Measurements from ENCODE around the gene RAB11FIP5. TPM values are rescaled to one million over a fixed set of nuclear protein-coding genes. Genes with fewer than 3 reads are reported as not detected.

RAB11FIP5 gene
- total RNA-seq, 6 donors from 2014 or later, result 21.0 to 35.3 (median 29.9) TPM

DNA sequence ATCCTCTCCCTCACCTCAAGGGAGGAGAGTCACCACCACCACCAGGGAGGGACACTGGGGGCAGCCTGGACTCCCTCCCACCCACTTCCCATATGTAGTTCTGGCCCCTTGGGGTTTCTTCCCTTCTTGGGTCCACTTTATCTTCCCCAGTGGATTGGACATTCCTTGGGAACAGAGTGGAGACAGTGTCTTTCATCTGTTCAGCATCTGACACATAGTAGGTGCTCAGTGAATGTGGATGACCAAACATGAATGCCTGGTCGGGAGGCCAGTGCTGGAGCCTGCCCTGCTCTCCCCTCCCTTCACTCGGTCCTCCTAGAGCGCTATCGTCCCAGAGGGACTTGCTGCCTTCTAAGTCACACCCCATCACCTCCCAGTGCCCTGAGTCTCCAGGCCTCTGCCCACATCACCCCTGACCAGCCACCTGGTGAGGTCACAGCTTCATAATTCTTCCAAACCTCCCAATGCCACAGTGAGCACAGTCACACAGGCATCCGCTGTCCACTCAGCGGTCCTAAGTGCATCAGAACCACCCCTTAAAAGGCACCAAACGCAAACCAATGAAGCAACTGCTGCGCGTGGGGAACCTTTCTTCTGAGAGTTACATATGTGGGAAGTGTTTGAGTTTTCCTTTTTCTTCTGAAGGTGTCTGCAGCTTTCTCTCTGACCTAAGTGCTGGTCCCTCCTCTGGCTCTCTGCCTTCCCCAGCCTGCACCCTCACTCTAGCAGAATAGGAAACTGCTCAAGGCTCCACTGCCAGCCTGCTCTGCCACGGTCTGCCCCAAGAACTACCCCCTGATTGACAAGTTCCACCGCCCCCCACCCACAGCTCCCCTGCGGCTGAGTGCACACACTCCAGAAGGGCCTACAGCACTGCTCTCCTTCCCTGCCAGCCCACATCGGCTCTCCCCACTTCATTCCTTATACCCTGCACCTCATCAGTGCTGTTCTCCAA is 34.0 kb downstream of the RAB11FIP5 start:
- no peaks in the 10 kb centered on the region for H3K27me3 ChIP-seq
- TF ChIP-seq POLR2AphosphoS5 (IDR thresholded peaks at IDR 0.05), result no peak
- TF ChIP-seq, protein P1, sequence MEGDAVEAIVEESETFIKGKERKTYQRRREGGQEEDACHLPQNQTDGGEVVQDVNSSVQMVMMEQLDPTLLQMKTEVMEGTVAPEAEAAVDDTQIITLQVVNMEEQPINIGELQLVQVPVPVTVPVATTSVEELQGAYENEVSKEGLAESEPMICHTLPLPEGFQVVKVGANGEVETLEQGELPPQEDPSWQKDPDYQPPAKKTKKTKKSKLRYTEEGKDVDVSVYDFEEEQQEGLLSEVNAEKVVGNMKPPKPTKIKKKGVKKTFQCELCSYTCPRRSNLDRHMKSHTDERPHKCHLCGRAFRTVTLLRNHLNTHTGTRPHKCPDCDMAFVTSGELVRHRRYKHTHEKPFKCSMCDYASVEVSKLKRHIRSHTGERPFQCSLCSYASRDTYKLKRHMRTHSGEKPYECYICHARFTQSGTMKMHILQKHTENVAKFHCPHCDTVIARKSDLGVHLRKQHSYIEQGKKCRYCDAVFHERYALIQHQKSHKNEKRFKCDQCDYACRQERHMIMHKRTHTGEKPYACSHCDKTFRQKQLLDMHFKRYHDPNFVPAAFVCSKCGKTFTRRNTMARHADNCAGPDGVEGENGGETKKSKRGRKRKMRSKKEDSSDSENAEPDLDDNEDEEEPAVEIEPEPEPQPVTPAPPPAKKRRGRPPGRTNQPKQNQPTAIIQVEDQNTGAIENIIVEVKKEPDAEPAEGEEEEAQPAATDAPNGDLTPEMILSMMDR (IDR thresholded peaks at IDR 0.05), result no peak
- TF ChIP-seq POLR2A (IDR thresholded peaks at IDR 0.05), result no peak
- no peak for TF ChIP-seq EP300 (IDR thresholded peaks at IDR 0.05)
- ATAC-seq (ENCODE audit: low FRiP score in 2 of 2) (no peak), DNase-seq (no peak)
- WGBS, 2 donors, result 87 to 89% methylated on average over 13 of the region's 13 CpGs
- H3K27ac ChIP-seq, result no peak overlapping the region
- no peaks in the 10 kb centered on the region for H3K4me1 ChIP-seq
- H3K36me3 ChIP-seq, result peaks cover 0 to 34% (median 14%) of the 10 kb centered on the region in 4 donors
- H3K9me3 ChIP-seq, result no peaks in the 10 kb centered on the region
- no peak overlapping the region for H3K4me3 ChIP-seq

DNA sequence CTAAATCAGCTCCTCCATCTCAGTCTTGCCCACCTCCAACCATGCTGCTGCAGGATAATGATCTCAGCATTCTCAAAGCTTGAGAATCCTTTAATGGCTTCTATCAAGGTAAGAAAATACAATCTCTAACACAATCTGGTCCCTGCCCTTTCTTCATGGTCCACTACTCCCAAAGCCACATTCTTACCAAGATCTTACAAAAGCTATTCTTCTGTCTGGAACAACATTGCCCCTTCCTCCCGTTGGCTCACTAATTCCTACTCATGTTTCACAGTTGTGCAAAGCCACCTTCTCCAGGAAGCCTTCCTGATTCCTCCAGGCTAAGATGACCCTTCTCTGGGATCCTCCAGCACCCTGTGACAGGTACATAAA is 35.3 kb downstream of the RAB11FIP5 start:
- peaks cover under 1 to 4% (median 4%) of the 10 kb centered on the region in 4 donors for H3K4me1 ChIP-seq
- DNase-seq, result no peak
- no peak for ATAC-seq (ENCODE audit: low FRiP score in 2 of 2)

DNA sequence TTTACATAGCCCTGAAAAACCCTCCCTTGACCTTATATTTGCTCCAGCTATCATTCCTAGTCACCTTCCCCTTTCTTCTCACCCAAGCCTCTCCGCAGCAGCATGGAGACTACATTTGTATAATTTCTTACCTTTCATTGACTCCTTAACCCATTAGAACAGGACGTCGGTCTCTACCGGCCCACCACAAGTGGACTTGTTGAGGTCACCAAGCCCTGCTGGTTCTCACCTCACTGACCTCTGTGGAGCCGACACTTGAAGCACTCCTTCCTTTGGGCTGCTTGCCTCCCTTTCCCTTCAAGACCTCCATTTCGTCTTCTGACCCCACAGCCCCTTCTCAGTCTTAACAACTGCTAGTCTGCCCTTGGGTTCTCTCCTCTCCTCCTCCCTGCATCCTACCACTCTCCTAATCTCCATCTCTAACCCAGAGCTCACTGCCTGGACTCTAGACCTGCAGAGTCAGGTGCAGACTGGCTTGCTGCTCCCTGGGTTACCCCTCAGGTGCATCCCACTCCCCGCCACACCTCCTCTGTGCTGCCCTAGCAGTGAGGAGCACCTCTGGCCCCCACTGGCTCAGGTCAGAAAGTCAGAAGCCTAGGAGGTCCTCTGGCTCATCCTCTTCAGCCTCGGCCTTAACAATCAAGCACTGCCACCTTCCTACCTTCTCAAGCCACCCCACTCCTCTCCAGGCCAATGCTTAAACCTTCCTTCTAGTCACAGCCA is 35.9 kb downstream of the RAB11FIP5 start:
- peaks cover 0 to 34% (median 14%) of the 10 kb centered on the region in 4 donors for H3K36me3 ChIP-seq
- whole genome bisulfite sequencing, 2 donors, result 87 to 93% methylated on average over 8 of the region's 8 CpGs
- DNase-seq (no peak), ATAC-seq (ENCODE audit: low FRiP score in 2 of 2) (no peak)
- TF ChIP-seq EP300 (IDR thresholded peaks at IDR 0.05) (no peak), POLR2A (IDR thresholded peaks at IDR 0.05) (no peak), POLR2AphosphoS5 (IDR thresholded peaks at IDR 0.05) (no peak)
- TF ChIP-seq, protein P1 (IDR thresholded peaks at IDR 0.05), result no peak
- H3K9me3 ChIP-seq, result no peaks in the 10 kb centered on the region
- no peak overlapping the region for H3K27ac ChIP-seq
- H3K4me1 ChIP-seq, result peaks cover 6 to 9% (median 9%) of the 10 kb centered on the region in 4 donors
- H3K27me3 ChIP-seq, result no peaks in the 10 kb centered on the region
- H3K4me3 ChIP-seq, result no peak overlapping the region

More for the DNA sequence above, 35.3 kb downstream of the RAB11FIP5 start:
- Histone ChIP-seq H3K27ac (no peak overlapping the region), H3K36me3 (peaks cover 0 to 34% (median 14%) of the 10 kb centered on the region in 4 donors), H3K27me3 (no peaks in the 10 kb centered on the region), H3K9me3 (no peaks in the 10 kb centered on the region), H3K4me3 (no peak overlapping the region)
- TF ChIP-seq POLR2AphosphoS5 (IDR thresholded peaks at IDR 0.05) (no peak), POLR2A (IDR thresholded peaks at IDR 0.05) (no peak), EP300 (IDR thresholded peaks at IDR 0.05) (no peak)
- TF ChIP-seq, protein P1 (IDR thresholded peaks at IDR 0.05), result no peak
- 83 to 86% methylated on average over 1 of the region's 1 CpG for WGBS, 2 donors

DNA sequence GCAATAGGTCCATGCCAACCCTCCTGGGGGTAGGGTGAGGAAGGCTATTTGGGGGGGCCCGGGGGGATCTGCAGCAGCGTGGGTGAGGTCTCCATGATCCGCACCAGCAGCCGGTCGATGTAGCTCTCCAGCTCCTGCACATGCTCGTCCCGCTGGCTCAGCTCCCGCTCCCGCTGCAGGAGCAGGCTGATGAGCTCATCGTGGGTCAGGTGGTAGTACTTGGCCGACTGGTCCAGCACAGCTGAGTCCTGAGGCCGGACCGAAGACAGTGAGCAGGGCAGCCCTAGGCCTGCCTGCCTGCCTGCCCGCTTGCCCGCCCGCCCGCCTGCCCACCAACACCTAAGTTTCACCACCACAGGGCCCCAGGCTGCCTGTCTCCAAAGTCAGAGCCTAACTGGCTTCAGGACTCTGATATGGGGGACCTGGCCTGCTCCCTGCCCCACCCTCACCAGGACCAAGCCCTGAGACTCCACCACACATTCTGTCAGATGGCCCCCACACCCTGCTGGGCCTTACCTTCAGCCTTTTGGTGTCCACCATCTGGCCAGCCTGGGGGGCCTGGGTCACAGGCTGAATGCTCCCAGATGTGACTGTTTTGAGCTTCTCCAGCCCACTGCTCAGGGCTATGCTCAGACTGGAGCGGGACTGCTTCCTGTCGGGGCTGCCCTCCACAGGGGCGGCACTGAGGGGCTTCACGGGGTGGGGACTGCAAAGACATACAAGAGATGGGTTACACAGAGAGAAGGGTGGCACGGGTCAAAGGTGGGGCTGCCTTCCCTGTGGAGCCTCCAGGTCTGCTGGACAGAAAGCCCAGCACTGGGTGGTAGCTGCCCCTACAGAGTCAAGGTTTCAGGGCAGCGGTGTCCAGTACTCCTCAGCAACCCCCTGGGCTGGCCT is 37.0 kb downstream of the RAB11FIP5 start:
- peaks cover 6 to 11% (median 11%) of the 10 kb centered on the region in 4 donors for H3K4me1 ChIP-seq
- peak in 1 of 2 donors; percentile 78 for DNase-seq
- WGBS, 2 donors, result 89 to 95% methylated on average over 5 to 22 of the region's 23 CpGs
- H3K36me3 ChIP-seq, result peaks cover 0 to 29% (median 12%) of the 10 kb centered on the region in 4 donors
- H3K27ac ChIP-seq, result no peak overlapping the region
- H3K27me3 ChIP-seq, result no peaks in the 10 kb centered on the region
- H3K9me3 ChIP-seq, result no peaks in the 10 kb centered on the region
- no peak for TF ChIP-seq POLR2AphosphoS5 (IDR thresholded peaks at IDR 0.05)
- TF ChIP-seq EP300 (IDR thresholded peaks at IDR 0.05), result no peak
- TF ChIP-seq POLR2A (IDR thresholded peaks at IDR 0.05), result no peak
- TF ChIP-seq, protein P1 (IDR thresholded peaks at IDR 0.05), result no peak
- no peak overlapping the region for H3K4me3 ChIP-seq
- ATAC-seq (ENCODE audit: low FRiP score in 2 of 2), result no peak
